Activated CD4-positive, alpha-beta T cell treated with anti-CD3 and anti-CD28 coated beads for 48 hours (primary cell): ENCODE results near the gene FIS1.

Source experiments
- DNase-seq: peaks from one replicate; pipeline ENCODE4 v3.0.0-alpha.2; 2020

The FIS1 gene

GRCh38 chr7:101232141-101232850, 12.6 kb downstream of the FIS1 start:
- no peak for DNase-seq

- DNase-seq = no peak
Measured at GRCh38 chr7:101231644-101232043, 13.2 kb downstream of the FIS1 start.

GRCh38 chr7:101226721-101227120, 18.2 kb downstream of the FIS1 start:
- no peak for DNase-seq

- DNase-seq = no peak
Measured at GRCh38 chr7:101225650-101226049, 19.2 kb downstream of the FIS1 start.

GRCh38 chr7:101223528-101223927, 21.4 kb downstream of the FIS1 start:
- DNase-seq = no peak

GRCh38 chr7:101222275-101222830, 22.5 kb downstream of the FIS1 start:
- no peak for DNase-seq

GRCh38 chr7:101220295-101220694, 24.6 kb downstream of the FIS1 start:
- DNase-seq = no peak

- no peak for DNase-seq
Measured at GRCh38 chr7:101218236-101219125, 26.4 kb downstream of the FIS1 start.

GRCh38 chr7:101217388-101218235, 27.3 kb downstream of the FIS1 start, which contains the start of the genes PLOD3 and ZNHIT1:
PLOD3 (minus strand) TSS chr7:101217581; CDS start chr7:101217274, 307 bp downstream.
ZNHIT1 (plus strand) TSS chr7:101218165; CDS start chr7:101218196, 31 bp downstream.
- DNase-seq = peak; percentile 97

GRCh38 chr7:101216860-101217387, 28.0 kb downstream of the FIS1 start:
- no peak for DNase-seq

GRCh38 chr7:101216001-101216859, 28.7 kb downstream of the FIS1 start:
- DNase-seq = peak; percentile 16

- DNase-seq = no peak
Measured at GRCh38 chr7:101212014-101212413, 32.9 kb downstream of the FIS1 start.

- DNase-seq = no peak
Measured at GRCh38 chr7:101211501-101211900, 33.4 kb downstream of the FIS1 start.

- DNase-seq = no peak
Measured at GRCh38 chr7:101210143-101210542, 34.7 kb downstream of the FIS1 start.

GRCh38 chr7:101208794-101209193, 36.1 kb downstream of the FIS1 start:
- DNase-seq = no peak

GRCh38 chr7:101207459-101207858, 37.4 kb downstream of the FIS1 start:
- DNase-seq = no peak

- no peak for DNase-seq
Measured at GRCh38 chr7:101206665-101207042, 38.2 kb downstream of the FIS1 start.

GRCh38 chr7:101205901-101206664, 38.8 kb downstream of the FIS1 start:
- no peak for DNase-seq

GRCh38 chr7:101203740-101204738, 40.8 kb downstream of the FIS1 start:
- peak; percentile 24 for DNase-seq
